Effector CD8-positive, alpha-beta T cell (primary cell): ENCODE results near the gene TMEM108.

ENCODE experiments used
- DNase-seq: peaks from one replicate; lab custom pipeline; 2025; lab: John Stamatoyannopoulos, UW

The TMEM108 gene

GRCh38 chr3:133227813-133228212 lies 189.6 kb downstream of the TMEM108 start:
- DNase-seq = no peak

GRCh38 chr3:133230195-133230594 lies 192.0 kb downstream of the TMEM108 start:
- no peak for DNase-seq

GRCh38 chr3:133236901-133237300 lies 198.7 kb downstream of the TMEM108 start:
- no peak for DNase-seq

- DNase-seq = no peak
Measured at GRCh38 chr3:133237380-133237779, 199.2 kb downstream of the TMEM108 start.

- DNase-seq = no peak
Measured at GRCh38 chr3:133238015-133238414, 199.8 kb downstream of the TMEM108 start.

- DNase-seq = no peak
Measured at GRCh38 chr3:133246119-133246518, 207.9 kb downstream of the TMEM108 start.

- no peak for DNase-seq
Measured at GRCh38 chr3:133246773-133247172, 208.6 kb downstream of the TMEM108 start.

- DNase-seq = no peak
Measured at GRCh38 chr3:133248389-133248788, 210.2 kb downstream of the TMEM108 start.

GRCh38 chr3:133249490-133249889 lies 211.3 kb downstream of the TMEM108 start:
- no peak for DNase-seq

GRCh38 chr3:133254151-133254550 lies 216.0 kb downstream of the TMEM108 start:
- no peak for DNase-seq

GRCh38 chr3:133254716-133255115 lies 216.5 kb downstream of the TMEM108 start:
- no peak for DNase-seq

- no peak for DNase-seq
Measured at GRCh38 chr3:133256787-133257483, 218.7 kb downstream of the TMEM108 start.

GRCh38 chr3:133258358-133258757 lies 220.2 kb downstream of the TMEM108 start:
- DNase-seq = no peak

- DNase-seq = no peak
Measured at GRCh38 chr3:133259767-133260166, 221.6 kb downstream of the TMEM108 start.

GRCh38 chr3:133262333-133262732 lies 224.1 kb downstream of the TMEM108 start:
- no peak for DNase-seq

- no peak for DNase-seq
Measured at GRCh38 chr3:133264920-133265319, 226.7 kb downstream of the TMEM108 start.

- DNase-seq = no peak
Measured at GRCh38 chr3:133268726-133269134, 230.5 kb downstream of the TMEM108 start.

- no peak for DNase-seq
Measured at GRCh38 chr3:133269393-133269792, 231.2 kb downstream of the TMEM108 start.

GRCh38 chr3:133270631-133271030 lies 232.4 kb downstream of the TMEM108 start:
- DNase-seq = no peak

- DNase-seq = no peak
Measured at GRCh38 chr3:133271042-133271441, 232.9 kb downstream of the TMEM108 start.

- no peak for DNase-seq
Measured at GRCh38 chr3:133271539-133271938, 233.3 kb downstream of the TMEM108 start.

- no peak for DNase-seq
Measured at GRCh38 chr3:133273346-133273745, 235.2 kb downstream of the TMEM108 start.

GRCh38 chr3:133274477-133274876 lies 236.3 kb downstream of the TMEM108 start:
- no peak for DNase-seq

- DNase-seq = no peak
Measured at GRCh38 chr3:133276594-133276993, 238.4 kb downstream of the TMEM108 start.
